ENCODE data around the gene DCLK1. TPM values are rescaled to one million over a fixed set of nuclear protein-coding genes. Genes with fewer than 3 reads are reported as not detected.
"Not testable (repeated sequence)": the region's sequence is repeated elsewhere in the genome, so short reads cannot be mapped to it uniquely, and the experiment has no call there.

The DCLK1 gene
- total and polyA plus RNA-seq, 5 donors from 2014 or later: not detected

GRCh38 chr13:36082396-36082795 is 48.8 kb downstream of the DCLK1 start:
- Mint-ChIP-seq H3K27me3 (no peaks in the 10 kb centered on the region), H3K4me3 (no peak overlapping the region), H3K4me1 (no peaks in the 10 kb centered on the region), H3K27ac (no peak overlapping the region), H3K9me3 (peaks cover 0 to 11% (median 3%) of the 10 kb centered on the region in 7 donors), H3K36me3 (no peaks in the 10 kb centered on the region)
- DNase-seq: no peak
- Histone ChIP-seq H3K4me1 (ENCODE audit: control insufficient read depth, insufficient read depth, low read length, poor library complexity, severe bottlenecking) (no peaks in the 10 kb centered on the region), H3K36me3 (ENCODE audit: control insufficient read depth, insufficient read depth, low read length) (no peaks in the 10 kb centered on the region), H3K27me3 (ENCODE audit: control insufficient read depth, insufficient read depth, low read length) (no peaks in the 10 kb centered on the region), H3K27ac (ENCODE audit: insufficient read depth, low read length, poor library complexity, severe bottlenecking) (no peak overlapping the region), H3K9me3 (ENCODE audit: control insufficient read depth in 2 of 2, low read length in 2 of 2) (no peaks in the 10 kb centered on the region), H3K4me3 (ENCODE audit: low read depth, low read length) (no peak overlapping the region)
- ATAC-seq (ENCODE audit: low read depth in 2 of 2): no peak

GRCh38 chr13:36076211-36076610 is 55.0 kb downstream of the DCLK1 start:
- Mint-ChIP-seq H3K4me3 (no peak overlapping the region), H3K27ac (no peak overlapping the region), H3K36me3 (no peaks in the 10 kb centered on the region), H3K27me3 (no peaks in the 10 kb centered on the region), H3K9me3 (peaks cover 0 to 13% (median 2%) of the 10 kb centered on the region in 7 donors), H3K4me1 (no peaks in the 10 kb centered on the region)
- Histone ChIP-seq H3K4me1 (ENCODE audit: control insufficient read depth, insufficient read depth, low read length, poor library complexity, severe bottlenecking) (no peaks in the 10 kb centered on the region), H3K4me3 (ENCODE audit: low read depth, low read length) (no peak overlapping the region), H3K9me3 (ENCODE audit: control insufficient read depth in 2 of 2, low read length in 2 of 2) (no peaks in the 10 kb centered on the region), H3K36me3 (ENCODE audit: control insufficient read depth, insufficient read depth, low read length) (no peaks in the 10 kb centered on the region), H3K27me3 (ENCODE audit: control insufficient read depth, insufficient read depth, low read length) (no peaks in the 10 kb centered on the region), H3K27ac (ENCODE audit: insufficient read depth, low read length, poor library complexity, severe bottlenecking) (no peak overlapping the region)
- ATAC-seq (ENCODE audit: low read depth in 2 of 2) (no peak), DNase-seq (no peak)

DNA sequence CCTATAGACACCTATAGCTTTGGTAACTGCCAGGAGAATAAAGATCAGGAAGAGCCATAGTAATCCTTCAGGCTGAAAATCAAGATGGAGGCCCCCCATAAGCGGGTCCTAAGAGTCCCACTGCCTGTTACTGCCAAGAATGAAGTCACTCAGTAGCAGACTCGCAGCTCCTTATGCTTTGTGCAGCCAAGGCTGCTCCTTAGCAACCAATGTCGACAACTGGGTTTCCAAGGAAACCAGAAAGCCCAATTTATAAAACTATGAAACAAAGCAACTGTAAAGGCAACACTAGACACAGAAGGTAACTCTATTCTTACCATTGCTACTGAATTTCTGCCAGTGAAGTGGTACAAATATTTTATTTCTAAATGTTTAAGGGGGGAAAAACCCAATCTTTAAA is 56.5 kb downstream of the DCLK1 start:
- Mint-ChIP-seq H3K4me1 (no peaks in the 10 kb centered on the region), H3K36me3 (no peaks in the 10 kb centered on the region), H3K4me3 (no peak overlapping the region), H3K27ac (no peak overlapping the region), H3K9me3 (peaks cover 0 to 13% (median 1%) of the 10 kb centered on the region in 7 donors), H3K27me3 (no peaks in the 10 kb centered on the region)
- Histone ChIP-seq H3K4me1 (ENCODE audit: control insufficient read depth, insufficient read depth, low read length, poor library complexity, severe bottlenecking) (no peaks in the 10 kb centered on the region), H3K27me3 (ENCODE audit: control insufficient read depth, insufficient read depth, low read length) (no peaks in the 10 kb centered on the region), H3K9me3 (ENCODE audit: control insufficient read depth in 2 of 2, low read length in 2 of 2) (no peaks in the 10 kb centered on the region), H3K4me3 (ENCODE audit: low read depth, low read length) (no peak overlapping the region), H3K36me3 (ENCODE audit: control insufficient read depth, insufficient read depth, low read length) (no peaks in the 10 kb centered on the region), H3K27ac (ENCODE audit: insufficient read depth, low read length, poor library complexity, severe bottlenecking) (no peak overlapping the region)
- ATAC-seq (ENCODE audit: low read depth in 2 of 2) (no peak), DNase-seq (no peak)

GRCh38 chr13:36072152-36072935 is 58.8 kb downstream of the DCLK1 start:
- Mint-ChIP-seq H3K4me1 (no peaks in the 10 kb centered on the region), H3K4me3 (no peak overlapping the region), H3K36me3 (no peaks in the 10 kb centered on the region), H3K27me3 (no peaks in the 10 kb centered on the region), H3K9me3 (peaks cover 0 to 10% (median 2%) of the 10 kb centered on the region in 7 donors), H3K27ac (no peak overlapping the region)
- DNase-seq (no peak), ATAC-seq (ENCODE audit: low read depth in 2 of 2) (no peak)
- no peaks in the 10 kb centered on the region for H3K36me3 ChIP-seq (ENCODE audit: control insufficient read depth, insufficient read depth, low read length)
- no peak overlapping the region for H3K4me3 ChIP-seq (ENCODE audit: low read depth, low read length)
- no peaks in the 10 kb centered on the region for H3K9me3 ChIP-seq (ENCODE audit: control insufficient read depth in 2 of 2, low read length in 2 of 2)
- H3K27me3 ChIP-seq (ENCODE audit: control insufficient read depth, insufficient read depth, low read length): no peaks in the 10 kb centered on the region
- no peak overlapping the region for H3K27ac ChIP-seq (ENCODE audit: insufficient read depth, low read length, poor library complexity, severe bottlenecking)
- no peaks in the 10 kb centered on the region for H3K4me1 ChIP-seq (ENCODE audit: control insufficient read depth, insufficient read depth, low read length, poor library complexity, severe bottlenecking)

DNA sequence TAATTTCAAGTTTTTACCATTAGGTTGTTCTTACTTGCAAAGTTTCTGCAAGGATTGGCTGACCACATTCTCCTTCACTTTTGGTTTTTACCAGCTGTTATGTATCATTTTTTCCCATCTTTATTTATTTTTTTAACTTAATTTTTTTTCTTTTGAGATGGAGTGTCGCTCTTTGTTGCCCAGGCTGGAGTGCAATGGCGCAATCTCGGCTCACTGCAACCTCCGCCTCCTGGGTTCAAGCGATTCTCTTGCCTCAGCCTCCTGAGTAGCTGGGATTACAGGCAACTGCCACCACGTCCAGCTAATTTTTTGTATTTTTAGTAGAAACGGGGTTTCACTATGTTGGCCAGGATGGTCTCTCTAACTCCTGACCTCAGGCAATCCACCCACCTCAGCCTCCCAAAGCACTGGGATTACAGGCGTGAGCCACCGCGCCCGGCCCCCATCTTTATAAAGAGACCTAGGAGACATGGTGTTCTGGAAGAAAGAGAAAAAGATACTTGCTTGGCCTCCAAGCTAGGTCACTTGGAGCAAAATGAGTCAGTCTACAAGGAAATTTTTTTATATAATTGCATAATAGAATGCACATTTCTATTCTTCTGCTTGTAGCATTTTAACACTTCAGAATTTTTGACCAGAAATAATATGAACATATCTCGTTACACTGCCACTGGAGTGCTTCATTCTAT is 60.5 kb downstream of the DCLK1 start:
- not testable (repeated sequence) for ATAC-seq (ENCODE audit: low read depth in 2 of 2); H3K27me3 ChIP-seq (ENCODE audit: control insufficient read depth, insufficient read depth, low read length); H3K4me3 ChIP-seq (ENCODE audit: low read depth, low read length); H3K4me1 Mint-ChIP-seq; H3K4me1 ChIP-seq (ENCODE audit: control insufficient read depth, insufficient read depth, low read length, poor library complexity, severe bottlenecking); H3K36me3 Mint-ChIP-seq; DNase-seq; H3K9me3 ChIP-seq (ENCODE audit: control insufficient read depth in 2 of 2, low read length in 2 of 2); H3K27ac Mint-ChIP-seq; H3K27me3 Mint-ChIP-seq; H3K36me3 ChIP-seq (ENCODE audit: control insufficient read depth, insufficient read depth, low read length); H3K27ac ChIP-seq (ENCODE audit: insufficient read depth, low read length, poor library complexity, severe bottlenecking); H3K4me3 Mint-ChIP-seq
- H3K9me3 Mint-ChIP-seq: peaks cover 0 to 10% (median 5%) of the 10 kb centered on the region in 7 donors

GRCh38 chr13:36069881-36070366 is 61.3 kb downstream of the DCLK1 start:
- no peaks in the 10 kb centered on the region for H3K4me1 Mint-ChIP-seq
- H3K4me3 Mint-ChIP-seq: no peak overlapping the region
- H3K36me3 Mint-ChIP-seq: no peaks in the 10 kb centered on the region
- H3K4me1 ChIP-seq (ENCODE audit: control insufficient read depth, insufficient read depth, low read length, poor library complexity, severe bottlenecking): no peaks in the 10 kb centered on the region
- no peaks in the 10 kb centered on the region for H3K27me3 ChIP-seq (ENCODE audit: control insufficient read depth, insufficient read depth, low read length)
- no peaks in the 10 kb centered on the region for H3K27me3 Mint-ChIP-seq
- H3K9me3 ChIP-seq (ENCODE audit: control insufficient read depth in 2 of 2, low read length in 2 of 2): no peaks in the 10 kb centered on the region
- DNase-seq (no peak), ATAC-seq (ENCODE audit: low read depth in 2 of 2) (no peak)
- no peak overlapping the region for H3K4me3 ChIP-seq (ENCODE audit: low read depth, low read length)
- no peak overlapping the region for H3K27ac Mint-ChIP-seq
- peaks cover 0 to 10% (median 5%) of the 10 kb centered on the region in 7 donors for H3K9me3 Mint-ChIP-seq
- no peaks in the 10 kb centered on the region for H3K36me3 ChIP-seq (ENCODE audit: control insufficient read depth, insufficient read depth, low read length)
- no peak overlapping the region for H3K27ac ChIP-seq (ENCODE audit: insufficient read depth, low read length, poor library complexity, severe bottlenecking)

GRCh38 chr13:36068991-36069390 is 62.2 kb downstream of the DCLK1 start:
- Mint-ChIP-seq H3K9me3 (peaks cover 0 to 10% (median 5%) of the 10 kb centered on the region in 7 donors), H3K4me1 (no peaks in the 10 kb centered on the region), H3K27ac (no peak overlapping the region), H3K4me3 (no peak overlapping the region), H3K27me3 (no peaks in the 10 kb centered on the region), H3K36me3 (no peaks in the 10 kb centered on the region)
- no peaks in the 10 kb centered on the region for H3K36me3 ChIP-seq (ENCODE audit: control insufficient read depth, insufficient read depth, low read length)
- H3K4me3 ChIP-seq (ENCODE audit: low read depth, low read length): no peak overlapping the region
- H3K27me3 ChIP-seq (ENCODE audit: control insufficient read depth, insufficient read depth, low read length): no peaks in the 10 kb centered on the region
- ATAC-seq (ENCODE audit: low read depth in 2 of 2) (no peak), DNase-seq (no peak)
- no peaks in the 10 kb centered on the region for H3K4me1 ChIP-seq (ENCODE audit: control insufficient read depth, insufficient read depth, low read length, poor library complexity, severe bottlenecking)
- H3K9me3 ChIP-seq (ENCODE audit: control insufficient read depth in 2 of 2, low read length in 2 of 2): no peaks in the 10 kb centered on the region
- H3K27ac ChIP-seq (ENCODE audit: insufficient read depth, low read length, poor library complexity, severe bottlenecking): no peak overlapping the region
